Measurements from ENCODE around the gene HELLS.
"Not testable (repeated sequence)": the region's sequence is repeated elsewhere in the genome, so short reads cannot be mapped to it uniquely, and the experiment has no call there.

HELLS gene

GRCh38 chr10:94608559-94608958, 63.0 kb downstream of the HELLS start:
- DNase-seq (ENCODE audit: low spot score): no peak

GRCh38 chr10:94614558-94614957, 69.0 kb downstream of the HELLS start:
- DNase-seq (ENCODE audit: low spot score): no peak

DNA sequence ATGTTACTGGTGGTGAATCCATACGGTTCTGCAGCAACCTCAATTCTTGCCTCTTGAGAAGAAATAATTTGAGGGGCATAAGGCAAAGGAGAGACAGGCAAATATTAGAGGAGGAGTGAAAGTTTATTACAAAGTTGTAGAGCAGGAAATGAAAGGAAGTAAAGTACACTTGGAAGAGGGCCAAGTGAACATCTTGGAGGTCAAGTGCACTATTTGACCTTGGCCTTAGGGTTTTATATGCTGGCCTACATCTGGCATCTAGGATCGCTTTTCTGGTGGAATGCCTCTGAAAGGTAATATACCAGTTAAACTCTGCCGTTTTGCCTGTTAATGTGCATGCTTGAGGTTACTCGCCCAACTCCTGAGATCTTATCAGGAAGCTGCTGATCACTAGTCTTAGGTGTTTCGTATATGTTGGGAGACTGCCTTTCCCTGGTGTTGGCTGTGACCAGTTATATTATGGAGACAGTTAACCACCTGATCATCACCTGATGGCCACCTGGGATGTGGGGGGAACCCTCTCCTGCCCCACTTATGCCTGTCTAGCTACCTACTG, 71.9 kb downstream of the HELLS start:
- no peak for DNase-seq (ENCODE audit: low spot score)

GRCh38 chr10:94622666-94623205, 77.1 kb downstream of the HELLS start:
- no peak for DNase-seq (ENCODE audit: low spot score)

GRCh38 chr10:94623572-94623971, 78.0 kb downstream of the HELLS start:
- DNase-seq (ENCODE audit: low spot score): no peak

DNA sequence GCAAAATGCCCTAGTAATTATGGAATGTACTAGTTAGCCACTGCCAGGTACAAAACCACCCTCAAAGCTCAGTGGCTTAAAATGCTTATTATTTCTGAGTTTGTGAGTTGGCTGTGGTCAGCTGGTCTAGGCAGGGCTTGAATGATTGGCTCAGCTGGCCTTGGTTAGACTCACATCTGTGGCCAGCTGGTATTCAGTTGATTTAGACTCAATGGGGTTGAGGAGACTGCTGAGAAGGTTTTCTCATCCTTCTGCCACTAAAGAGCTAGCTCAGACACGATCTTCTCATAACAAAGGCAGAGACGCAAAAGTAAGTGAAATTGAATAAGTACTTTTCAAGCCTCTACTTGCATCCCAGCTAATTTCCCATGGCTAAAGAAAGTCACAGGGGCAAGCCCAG, 80.9 kb downstream of the HELLS start:
- no peak for DNase-seq (ENCODE audit: low spot score)

GRCh38 chr10:94627511-94627910, 81.9 kb downstream of the HELLS start:
- DNase-seq (ENCODE audit: low spot score): no peak

DNA sequence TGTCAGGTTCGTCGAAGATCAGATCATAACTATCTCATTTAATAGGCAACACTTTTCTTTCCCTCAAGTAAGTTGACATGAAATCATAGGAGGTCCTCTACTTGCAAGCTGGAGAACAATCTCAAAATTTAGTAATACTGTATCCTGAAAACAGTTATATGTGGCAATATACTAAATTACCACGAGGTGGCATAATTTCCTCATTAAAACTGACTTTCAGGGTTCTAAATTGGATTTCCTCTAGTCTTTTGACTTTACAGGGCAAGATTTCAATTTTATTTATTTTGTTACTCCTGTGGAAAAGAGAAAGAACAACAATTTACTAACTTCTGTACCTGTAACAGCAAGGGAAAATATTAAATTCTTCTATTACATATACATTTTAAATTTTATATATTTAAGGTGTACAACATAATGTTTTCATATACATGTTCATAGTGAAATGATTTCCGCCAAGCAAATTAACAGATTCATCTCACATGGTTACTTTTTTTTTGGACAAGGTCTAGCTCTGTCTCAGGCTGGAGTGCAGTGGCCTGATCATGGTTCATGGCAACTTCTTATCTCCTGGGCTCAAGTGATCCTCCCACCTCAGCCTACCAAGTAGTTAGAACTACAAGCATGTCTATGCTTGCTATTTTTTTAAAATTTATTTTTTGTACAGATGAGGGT, 84.6 kb downstream of the HELLS start:
- DNase-seq (ENCODE audit: low spot score): peak; percentile 40

GRCh38 chr10:94631077-94631875, 85.7 kb downstream of the HELLS start:
- DNase-seq (ENCODE audit: low spot score): no peak

DNA sequence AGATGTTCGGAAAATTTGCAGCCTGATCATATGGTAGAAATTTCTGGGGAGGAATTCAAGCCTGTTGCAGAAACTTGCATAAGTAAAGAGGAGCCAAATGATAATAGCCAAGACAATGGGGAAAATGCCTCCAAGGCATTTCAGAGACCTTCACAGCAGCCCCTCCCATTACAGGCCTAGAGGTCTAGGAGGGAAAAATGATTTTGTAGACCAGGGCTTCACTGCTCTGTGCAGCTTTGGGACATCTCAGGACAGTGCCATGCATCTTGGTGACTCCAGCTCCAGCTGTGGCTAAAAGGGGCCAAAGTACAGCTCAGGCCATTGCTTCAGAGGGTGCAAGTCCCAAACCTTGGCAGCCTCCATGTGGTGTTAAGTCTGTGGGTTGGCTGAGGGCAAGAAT, 87.4 kb downstream of the HELLS start:
- no peak for DNase-seq (ENCODE audit: low spot score)

DNA sequence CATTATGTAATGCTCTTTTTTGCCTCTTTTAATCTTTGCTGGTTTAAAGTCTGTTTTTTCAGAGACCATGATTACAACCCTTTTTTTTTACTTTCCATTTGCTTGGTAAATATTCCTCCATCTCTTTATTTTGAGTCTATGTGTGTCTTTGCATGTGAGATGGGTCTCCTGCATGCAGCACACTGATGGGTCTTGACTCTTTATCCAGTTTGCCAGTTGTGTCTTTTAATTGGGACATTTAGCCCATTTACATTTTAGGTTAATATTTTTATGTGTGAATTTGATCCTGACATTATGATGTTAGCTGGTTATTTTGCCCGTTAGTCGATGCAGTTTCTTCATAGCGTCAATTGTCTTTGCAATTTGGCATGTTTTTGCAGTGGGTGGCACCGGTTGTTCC, 92.5 kb downstream of the HELLS start:
- not testable (repeated sequence) for DNase-seq (ENCODE audit: low spot score)

GRCh38 chr10:94639902-94640301, 94.3 kb downstream of the HELLS start:
- DNase-seq (ENCODE audit: low spot score): no peak

GRCh38 chr10:94640562-94640961, 95.0 kb downstream of the HELLS start:
- DNase-seq (ENCODE audit: low spot score): no peak

DNA sequence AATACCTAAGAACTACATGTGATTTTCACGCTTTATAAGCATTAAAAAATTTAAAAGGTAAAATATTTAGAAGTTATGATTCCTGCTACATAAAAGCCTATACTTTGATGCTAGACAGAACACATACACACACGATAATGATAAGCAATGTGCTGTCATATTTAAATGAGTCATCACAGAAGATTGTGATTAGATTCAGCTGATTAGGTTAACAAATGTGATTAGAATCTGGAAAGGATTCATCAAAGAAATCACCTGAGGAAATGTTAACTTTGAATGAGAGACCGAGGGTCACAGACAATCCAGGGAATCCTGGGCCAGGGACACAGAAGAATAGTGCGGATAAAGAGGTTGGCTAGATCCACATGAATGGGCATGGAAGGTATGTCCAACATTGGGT, 95.9 kb downstream of the HELLS start:
- DNase-seq (ENCODE audit: low spot score): no peak

GRCh38 chr10:94644352-94644751, 98.8 kb downstream of the HELLS start:
- DNase-seq (ENCODE audit: low spot score): no peak

DNA sequence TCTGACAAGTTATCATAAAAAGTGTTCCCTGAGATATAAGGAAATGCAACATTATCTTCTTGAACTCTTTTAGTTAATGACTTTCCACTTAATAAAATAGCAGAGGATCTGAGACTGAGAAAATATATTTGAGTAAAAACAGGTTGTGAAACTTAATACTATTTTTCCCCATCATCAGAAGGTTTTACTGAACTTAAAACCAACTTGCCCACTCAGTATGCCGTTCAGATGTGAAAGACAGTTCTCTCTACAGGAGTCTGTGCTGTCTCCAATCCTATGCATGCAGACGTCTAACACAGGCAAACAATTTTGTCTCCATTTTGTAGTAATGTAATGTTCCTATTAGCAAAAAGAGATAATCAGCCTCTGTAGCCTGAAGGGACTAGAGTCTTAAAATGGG, 99.7 kb downstream of the HELLS start:
- DNase-seq (ENCODE audit: low spot score): no peak

Data from AG08395 (cell line).